ENCODE results near the gene HVCN1.

The HVCN1 gene

DNA sequence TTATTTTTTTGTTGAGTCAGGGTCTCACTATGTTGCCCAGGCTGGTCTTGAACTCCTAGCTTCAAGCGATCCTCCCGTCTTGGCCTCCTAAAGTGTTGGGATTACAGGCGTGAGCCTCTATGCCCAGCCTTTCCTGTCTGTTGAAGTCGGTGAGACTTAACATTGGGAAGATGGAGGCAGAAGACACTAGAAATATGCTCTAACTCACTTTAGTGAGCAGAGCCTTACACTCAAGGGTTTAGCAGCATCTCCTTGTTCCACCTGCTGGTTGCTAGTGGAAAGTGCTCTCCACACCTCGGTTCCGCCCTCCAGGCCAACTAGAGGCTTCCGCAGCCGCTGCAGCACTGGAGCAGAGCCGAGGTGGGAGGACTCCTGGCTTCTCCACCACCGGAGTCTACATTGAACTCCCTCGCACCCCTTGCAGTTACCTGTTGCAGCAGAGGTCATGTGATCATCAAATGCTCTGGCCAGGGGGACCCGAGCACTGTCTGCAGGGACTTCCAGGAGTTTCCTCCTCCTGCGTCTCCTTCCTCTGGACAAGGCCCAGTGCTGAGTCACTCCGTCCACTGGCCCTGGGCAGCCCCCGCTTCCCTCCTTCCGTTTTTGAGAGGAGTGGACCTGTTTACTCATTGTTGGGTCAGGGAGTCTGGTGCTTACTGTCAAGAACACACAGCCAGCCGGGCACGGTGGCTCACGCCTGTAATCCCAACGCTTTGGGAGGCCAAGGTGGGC, 9.4 kb upstream of the HVCN1 start:
- DNase-seq: peak; percentile 73

DNA sequence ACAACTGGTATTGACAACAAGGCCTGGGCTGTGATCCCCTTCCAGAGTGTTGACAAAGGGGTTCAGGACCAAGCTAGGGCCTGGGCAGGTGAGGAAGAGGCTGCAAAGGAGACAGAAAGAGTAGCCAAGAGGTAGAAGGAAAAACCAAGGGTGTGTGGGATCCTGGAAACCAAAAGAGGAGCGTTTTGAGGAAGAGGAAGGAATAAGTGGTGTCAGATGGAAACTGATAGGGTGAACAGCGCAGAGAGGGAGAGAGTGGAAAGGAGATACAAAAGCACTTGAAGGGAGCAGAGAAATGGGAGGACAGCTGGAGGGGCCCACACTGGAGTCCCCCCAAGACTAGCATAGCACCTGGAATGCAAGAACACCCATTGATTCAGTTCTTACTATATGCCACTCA, 8.3 kb upstream of the HVCN1 start:
- no peak for DNase-seq

DNA sequence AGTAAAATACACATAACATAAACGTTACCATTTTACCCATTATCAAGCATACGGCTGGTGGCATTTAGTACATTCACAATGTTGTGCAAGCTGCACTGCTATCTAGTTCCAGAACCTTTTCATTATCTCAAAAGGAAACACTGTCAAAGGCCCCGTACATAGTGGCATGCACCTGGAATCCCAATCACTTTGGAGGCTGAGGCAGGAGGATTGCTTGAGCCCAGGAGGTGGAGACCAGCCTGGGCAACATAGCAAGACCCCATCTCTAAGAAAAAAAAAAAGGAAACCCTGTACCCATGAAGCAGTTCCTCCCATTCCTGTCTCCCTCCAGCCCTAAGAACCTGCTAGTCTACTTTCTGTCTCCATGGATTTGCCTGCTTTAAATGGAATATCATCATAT, 7.4 kb upstream of the HVCN1 start:
- no peak for DNase-seq

DNA sequence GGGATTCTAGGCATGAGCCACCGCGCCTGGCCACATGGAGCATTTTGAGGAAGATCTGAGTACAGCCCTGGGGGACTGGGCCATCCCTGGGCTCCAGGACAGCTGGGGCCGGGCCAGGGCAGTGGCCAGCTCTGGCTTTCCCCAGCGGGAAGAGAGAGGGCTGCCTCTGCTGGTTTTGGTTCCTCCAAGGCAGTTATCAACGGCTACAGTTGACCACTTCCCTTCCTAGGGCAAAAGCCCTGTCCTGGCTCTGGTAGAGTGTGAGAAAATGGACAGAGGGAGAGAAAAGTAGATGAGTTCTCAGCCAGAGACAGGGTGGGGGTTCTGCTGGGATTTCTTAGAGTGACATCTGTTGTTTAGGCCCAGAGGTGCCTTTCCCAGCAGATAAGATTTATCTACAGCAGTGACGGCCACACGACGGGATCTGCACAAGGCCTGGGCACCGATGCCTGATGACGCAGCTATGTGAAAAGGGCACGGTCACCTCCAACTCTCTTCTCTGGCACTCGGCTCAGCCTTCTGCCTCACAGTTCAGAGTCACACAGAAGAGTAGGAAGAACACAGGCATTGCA, 5.5 kb upstream of the HVCN1 start:
- peak; percentile 12 for DNase-seq

DNA sequence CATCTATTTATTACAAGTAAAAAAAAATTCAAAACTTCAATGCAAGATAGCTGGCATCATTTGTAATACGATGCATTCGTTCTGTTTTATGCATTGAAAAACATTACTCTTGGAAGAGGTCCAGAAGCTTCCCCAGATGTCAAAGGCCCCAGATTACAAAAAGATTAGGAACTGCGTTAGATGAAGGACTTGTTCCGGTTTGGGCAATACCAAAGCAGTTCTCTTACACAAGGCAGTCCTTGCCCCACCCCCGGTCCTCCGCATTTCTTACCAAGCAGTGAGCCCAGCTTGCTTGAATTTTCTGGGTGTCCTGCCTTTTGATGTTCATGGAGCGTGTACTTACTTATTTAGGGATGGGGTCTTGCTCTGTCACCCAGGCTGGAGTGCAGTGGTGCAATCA, 4.8 kb upstream of the HVCN1 start:
- DNase-seq: peak; percentile 89

DNA sequence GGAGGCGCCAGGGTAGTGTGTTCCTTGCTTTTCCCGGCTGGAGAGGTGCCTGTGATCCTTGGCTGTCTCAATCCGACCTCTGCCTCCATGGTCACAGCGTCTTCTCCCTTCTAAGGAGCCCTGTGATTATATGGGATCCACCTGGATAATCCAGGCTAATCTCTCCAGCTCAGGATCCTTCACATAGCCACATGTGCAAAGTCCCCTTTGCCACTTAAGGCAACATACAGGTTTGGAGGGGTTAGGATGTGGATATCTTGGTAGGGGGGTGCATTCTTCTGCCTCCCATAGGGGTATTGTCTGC, 1.2 kb upstream of the HVCN1 start:
- DNase-seq: no peak

DNA sequence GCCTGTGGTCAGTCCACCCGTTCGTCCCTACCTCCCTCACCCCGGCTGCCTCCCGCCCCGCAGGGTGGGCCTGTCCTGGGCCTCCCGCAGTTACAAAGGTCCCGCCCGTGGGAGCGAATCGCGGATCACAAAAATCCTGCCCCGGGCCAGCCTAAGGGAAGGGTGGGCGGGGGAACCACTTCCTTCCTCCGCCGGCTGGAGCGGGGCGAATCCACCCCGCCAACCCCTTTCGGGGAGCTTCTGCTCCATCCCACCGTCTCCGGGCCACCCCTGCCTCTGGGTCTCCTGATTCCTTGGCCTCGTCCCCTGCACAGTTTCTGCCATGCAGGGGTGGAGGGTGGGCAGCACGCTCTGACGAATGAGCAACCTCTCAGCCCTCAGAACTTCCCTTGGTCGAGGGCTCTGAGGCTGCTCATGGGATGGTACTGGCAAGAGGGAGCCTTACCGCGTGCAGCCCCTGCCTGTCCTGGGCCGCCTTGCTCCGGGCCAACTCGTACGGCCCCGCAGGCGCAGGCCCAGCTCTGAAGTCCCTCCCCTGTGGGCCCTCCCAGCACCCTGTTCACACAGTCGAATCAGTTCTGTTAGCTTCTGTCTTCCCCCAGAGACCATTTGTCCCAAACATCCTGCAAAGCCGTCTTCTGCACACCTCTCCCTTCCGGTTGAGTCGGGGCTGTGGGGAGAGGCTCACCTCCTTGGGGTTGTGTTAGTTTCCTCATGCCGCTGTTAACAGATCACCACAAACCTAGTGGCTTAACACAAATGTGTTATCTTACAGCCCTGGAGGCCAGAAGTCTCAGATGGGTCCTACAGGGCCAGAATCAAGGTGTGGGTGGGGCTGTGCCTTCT, 589 bp upstream of the HVCN1 start:
- DNase-seq: peak; percentile 33

DNA sequence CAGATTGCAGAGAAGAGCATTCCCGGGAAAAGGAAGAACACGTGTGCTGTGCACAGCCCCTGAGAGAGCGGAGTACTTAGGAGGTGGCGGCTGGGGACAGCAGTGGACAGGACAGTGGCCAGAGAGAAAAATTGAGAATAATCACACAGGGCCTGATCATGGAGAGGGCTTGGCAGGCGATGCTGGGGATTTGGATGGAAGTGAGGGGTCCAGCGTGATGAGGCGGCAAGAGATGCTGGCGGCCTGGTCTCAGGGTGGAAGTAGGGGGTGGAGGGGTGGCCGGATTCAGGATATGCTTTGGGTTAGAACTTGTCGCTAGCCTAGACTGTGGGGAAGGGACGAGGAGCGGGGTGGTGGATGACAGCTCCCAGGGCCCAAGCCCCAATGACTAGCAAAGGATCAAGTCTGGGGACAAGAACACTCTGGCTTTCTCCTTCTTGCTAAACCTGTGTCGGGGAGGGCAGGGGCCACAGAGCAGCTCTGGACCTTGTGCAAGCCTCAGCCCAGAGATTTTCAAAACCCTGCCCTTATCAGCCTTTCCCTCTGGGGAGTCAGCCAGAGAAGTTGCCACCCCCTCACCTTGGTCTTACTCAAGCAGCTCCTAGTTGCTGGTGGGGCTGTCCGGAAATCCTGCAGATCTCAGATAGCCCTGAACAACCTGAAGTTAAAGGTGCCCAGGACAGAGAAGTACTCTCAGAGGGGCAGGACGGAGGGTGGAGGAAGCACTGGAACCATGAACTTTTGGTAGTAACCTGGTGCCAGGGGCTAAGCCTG, 1.3 kb downstream of the HVCN1 start:
- peak; percentile 81 for DNase-seq

DNA sequence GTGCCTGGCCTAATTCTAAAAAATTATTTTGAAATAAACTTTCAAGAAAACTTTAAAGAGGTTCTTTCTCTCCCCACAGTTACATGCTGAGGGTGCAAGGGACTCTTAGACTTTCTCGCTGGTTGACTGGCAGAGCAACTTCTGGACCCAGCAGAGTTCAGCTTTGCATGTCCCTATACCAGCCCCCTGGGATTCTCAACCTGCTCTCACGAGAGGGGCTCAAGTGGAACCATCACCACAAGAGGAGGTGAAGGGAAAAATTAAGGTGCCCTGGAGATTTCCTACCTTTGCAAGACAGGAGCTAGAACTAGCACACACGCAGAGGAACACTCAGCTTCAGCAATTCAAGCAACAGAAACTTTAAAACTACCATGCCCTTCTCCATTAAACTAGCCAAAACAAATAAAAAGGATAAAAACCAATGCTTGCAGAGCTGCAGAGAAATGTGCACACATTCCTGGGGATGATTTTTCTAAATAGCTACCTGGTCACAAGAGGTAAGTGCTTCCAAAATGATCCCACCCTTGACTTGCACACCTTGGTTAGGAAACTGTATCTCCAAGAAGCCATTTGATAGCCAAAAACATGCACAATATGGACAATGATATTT, 2.5 kb downstream of the HVCN1 start:
- no peak for DNase-seq

DNA sequence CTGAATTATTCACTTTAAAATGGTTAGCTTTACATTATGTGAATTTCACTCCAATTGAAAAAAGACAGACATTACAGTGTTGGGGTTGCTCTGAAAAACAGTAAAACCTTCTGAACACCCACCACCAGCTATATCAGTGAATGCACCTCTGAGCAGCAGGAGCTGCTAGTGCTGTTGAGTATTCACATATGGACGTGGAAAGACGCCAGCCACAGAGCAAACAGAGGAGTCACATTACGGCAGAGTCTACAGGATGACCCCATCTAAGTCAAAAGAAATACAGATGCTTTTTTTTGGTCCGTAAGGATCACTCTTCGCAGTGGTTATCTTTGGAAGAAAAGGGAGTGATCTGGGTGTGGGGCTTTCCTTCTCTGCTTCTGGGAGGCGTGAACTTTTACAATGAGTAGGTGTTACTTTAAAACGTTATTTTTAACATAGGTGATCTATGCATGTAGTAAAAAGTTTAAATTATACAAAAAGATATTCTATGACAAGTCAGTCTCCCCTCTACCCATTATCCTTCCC, 4.5 kb downstream of the HVCN1 start:
- DNase-seq: no peak

DNA sequence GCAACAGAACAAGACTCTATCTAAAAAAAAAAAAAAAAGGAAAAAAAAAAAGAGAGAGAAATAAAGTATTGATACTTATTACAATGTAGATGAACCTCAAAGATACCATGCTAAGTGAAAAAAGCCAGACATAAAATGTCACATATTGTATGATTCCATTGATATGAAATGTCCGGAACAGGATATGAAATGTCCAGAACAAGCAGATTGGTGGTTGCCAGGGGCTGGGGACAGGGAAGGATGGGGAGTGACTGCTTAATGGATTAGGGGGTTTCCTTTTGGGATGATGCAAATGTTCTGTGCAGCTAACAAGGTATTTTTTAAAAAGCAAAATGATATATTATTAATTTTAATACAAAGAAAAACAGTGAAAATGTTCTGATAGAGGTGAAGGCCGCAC, 5.0 kb downstream of the HVCN1 start:
- DNase-seq: no peak

DNA sequence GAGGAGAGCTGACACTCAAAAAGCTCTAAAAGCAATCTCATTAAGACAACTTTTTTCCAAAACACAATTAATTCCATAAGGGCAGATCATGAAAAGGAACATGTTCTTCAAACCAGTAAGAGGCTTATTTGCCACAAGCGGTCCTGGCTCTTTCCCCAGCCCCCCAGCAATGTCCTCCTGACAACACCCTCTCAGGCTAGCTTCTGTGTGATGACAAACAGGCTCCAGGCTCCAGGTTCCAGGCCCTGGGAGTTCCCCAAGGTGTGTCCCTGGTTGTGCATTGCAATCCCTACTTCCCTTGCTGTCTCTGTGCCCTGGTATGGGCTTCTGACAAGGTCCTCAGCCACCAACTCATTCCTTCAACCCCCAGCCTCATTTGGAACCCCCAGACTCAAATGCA, 8.9 kb downstream of the HVCN1 start:
- DNase-seq: no peak

DNA sequence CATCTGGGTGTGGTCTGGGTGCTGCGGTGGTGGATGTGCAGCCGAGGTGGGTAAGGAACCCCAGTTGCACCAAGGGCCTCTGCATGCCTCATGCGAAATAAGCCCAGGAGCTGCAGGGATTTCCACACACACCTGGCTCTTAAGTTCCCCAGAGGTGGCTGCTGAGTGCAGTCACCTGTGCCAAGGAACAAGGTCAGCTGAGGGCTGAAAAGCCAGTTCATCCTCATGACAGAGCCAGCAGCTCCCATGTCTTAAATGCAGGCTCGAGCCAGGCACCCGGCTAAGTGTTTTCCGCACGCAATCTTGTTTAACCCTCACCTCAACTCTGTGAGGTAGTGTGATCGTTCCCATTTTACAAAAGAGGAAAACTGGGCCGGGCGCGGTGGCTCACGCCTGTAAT, 9.7 kb downstream of the HVCN1 start:
- DNase-seq: no peak

DNA sequence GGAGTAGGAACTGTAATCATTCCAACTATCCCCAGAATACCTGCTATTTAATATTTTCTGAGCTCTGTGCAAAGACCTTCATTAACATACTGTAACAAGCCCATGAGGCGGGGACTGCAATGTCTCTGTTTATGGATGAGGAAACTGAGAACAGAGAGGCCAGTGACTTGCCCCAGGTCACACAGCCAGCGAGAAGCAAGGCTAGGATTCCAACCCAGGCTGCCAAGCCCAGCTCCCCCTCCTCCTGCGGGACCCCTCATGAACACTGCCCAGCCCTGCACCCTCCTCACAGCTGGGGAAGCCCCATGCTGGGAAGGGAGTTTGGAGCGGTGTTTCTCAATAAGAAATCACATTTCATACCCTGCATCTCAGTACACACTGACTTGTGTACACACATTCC, 10.9 kb downstream of the HVCN1 start:
- no peak for DNase-seq

DNA sequence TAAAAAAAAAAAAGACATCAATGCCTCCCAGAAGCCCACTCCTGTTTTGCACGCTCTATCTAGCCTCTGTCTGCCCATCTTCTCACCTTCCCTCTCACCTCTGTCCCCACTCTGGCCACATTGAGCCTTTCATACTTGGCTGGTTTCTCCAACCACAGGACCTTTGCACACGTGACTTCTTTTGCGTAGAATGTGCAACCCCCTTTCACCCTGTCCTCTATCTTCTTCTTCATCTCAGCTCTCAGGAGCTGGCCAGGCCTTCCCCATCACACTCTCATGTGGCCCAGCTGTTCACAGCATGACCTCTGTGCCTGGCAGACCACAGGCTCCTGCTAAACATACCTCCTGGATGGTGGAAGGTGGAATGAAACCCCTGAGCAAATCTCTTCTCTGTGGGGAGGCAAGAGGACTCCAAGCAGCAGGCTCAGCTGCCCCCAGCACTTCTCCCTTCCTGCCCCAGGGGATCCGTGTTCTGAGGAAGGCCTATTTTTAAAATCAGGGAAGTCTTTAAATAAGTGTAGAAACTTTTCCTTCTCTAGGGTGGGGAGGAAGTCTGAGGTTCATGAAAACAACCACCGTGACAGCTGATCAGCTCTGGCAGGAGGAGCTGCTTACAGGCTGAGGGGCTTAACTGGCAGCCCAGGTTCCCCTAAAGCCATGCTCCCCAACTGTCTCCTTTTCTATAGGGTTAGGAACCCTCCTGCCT, 11.6 kb downstream of the HVCN1 start:
- peak; percentile 56 for DNase-seq

DNA sequence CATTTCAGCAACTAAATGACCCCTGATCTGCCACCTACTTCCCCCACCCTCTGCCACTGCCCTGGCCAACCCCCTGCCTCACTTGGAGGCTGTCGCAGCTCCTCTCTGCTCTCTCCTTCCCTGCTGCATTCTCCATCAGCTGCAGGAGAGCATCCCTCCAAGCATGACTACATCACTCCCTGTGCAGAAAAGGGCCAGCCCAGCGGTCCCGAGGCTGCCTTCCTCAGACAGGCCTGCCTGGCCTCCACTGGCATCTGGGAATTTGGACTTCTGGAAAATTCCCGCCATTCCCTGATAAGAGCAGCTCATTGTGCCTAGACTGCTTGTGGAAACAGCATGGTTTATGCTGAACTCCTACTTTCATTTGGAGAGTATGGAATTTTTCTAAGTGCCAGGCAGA, 12.7 kb downstream of the HVCN1 start:
- no peak for DNase-seq

DNA sequence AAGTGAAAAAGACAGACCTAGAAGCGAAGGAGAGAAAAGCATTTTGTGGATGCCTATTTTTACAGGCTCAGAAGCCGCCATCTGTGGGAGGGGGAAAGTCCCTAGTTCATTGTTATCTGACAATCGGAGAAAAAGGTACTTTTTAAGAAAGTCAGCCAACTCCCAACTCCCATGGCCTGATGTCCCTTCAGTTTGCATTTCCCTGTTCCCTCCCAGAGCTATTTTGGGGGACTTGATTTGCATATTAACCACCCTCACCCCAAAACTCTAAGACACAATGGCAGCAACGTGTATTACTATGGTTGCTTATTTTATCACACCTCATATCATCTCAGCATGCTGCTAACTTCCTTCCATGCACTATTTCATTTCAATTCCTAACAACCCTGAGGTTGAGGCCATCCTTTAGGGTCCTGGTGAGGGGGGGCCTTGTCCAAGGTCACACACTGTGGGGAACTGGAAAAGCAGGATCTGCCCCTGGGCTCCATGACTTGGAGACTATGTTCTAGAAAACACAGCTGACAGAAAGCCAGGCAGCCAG, 18.7 kb downstream of the HVCN1 start:
- DNase-seq: no peak

DNA sequence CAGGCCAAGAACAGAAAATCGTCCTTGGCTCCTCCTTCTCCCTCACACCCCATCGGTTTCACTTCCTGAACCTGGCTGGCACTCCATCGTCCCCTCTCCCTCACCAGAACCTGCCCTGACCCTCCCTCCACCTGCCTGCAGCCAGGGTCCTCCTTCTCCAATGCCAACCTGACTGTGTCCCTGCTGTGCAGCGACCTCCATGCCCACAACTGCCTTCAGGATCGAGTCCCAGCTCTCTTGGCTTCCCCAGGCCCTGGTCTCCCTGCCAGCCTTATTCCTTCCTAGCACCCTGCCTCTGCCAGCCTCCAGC, 19.8 kb downstream of the HVCN1 start:
- no peak for DNase-seq

DNA sequence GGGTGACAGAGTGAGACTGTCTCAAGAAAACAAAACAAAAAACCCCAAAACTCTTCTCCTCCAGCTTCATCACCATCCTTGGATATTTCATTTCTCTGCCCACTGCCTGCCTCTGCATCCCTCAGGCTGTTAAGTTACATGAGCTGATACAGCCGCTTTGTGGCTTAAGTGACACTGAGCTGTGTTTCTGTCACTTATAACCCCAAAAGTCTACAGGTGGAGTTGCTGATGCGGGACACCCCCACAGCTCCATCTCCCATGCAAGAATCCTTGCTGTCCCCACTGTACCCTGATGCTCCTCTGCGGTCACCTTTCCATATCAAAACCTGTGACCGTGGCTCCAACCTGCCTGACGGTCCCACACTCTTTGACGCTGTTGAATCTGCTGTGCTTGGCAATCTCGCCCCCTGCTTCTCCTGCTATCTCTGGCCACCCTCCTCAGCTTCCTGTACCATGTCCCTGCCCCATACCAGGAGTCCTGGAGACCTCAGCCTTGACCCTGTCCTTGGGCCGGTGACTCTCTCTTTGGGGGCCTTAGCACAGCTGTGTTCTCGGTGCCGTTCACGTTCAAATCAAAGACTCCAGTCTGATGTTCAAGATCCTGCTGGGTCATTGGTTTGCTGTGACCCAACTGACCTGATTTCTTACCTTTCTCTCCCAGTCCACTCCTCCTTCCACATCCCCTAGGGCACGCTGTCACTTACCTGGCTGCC, 20.3 kb downstream of the HVCN1 start:
- no peak for DNase-seq

DNA sequence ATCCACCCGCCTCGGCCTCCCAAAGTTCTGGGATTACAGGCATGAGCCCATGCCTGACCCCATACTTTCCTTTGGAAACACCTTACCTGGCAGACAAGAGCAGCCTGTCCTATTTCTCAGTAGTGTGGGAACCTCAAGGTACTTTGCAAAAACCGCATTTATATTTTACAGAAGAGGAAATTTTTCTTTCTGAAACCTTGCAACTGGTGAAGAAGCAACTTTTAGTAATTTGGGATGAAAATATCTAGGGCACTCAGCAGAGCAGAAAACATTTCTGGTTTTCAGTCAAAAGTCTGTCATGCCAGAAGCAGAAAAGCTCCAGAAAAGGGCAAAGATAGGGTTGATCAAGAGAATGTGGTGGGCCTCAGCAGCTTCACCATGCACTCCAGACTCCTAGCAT, 21.2 kb downstream of the HVCN1 start:
- no peak for DNase-seq

DNA sequence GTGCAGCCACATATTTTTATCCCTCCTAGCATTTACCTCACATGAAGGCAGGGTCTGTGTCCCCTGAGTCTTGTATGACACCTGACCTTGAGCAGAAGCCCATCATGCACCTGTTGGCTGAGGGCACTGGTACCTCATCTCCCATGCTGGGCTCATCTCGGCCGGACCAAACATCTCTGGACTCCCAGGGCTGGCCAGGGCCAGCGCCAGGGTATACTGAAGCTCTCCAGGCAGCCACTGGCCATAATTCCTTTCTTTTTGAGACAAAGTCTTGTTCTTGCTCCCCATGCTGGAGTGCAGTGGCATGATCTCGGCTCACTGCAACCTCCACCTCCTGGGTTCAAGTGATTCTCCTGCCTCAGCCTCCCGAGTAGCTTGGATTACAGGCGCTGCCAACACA, 22.0 kb downstream of the HVCN1 start:
- no peak for DNase-seq

All from GF-D8 (cell line).